ENCODE results near the gene WBP1. TPM values are rescaled to one million over a fixed set of nuclear protein-coding genes. Genes with fewer than 3 reads are reported as not detected.

WBP1 gene
- total RNA-seq, 1 donor from 2014 or later, result 31.1 TPM

DNA sequence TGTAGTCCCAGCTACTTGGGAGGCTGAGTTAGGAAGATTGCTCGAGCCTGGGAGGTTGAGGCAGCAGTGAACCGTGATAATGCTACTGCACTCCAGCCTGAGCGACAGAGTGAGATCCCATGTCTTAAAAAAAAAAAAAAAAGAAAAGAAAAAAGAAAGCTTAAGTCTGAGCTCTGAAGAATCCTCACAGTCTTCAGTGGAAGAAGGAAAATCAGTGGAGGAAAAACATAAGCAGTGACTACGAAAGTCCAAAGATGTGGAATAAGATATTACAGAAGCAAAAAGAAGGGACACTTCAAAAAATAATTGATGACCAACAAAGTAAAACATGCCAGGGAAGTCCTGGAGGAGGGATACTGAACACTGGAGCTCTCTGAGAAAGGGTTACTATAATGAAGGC is 52.0 kb downstream of the WBP1 start:
- H3K4me3 ChIP-seq (ENCODE audit: low read depth, low read length), result no peak overlapping the region
- TF ChIP-seq, protein P1, sequence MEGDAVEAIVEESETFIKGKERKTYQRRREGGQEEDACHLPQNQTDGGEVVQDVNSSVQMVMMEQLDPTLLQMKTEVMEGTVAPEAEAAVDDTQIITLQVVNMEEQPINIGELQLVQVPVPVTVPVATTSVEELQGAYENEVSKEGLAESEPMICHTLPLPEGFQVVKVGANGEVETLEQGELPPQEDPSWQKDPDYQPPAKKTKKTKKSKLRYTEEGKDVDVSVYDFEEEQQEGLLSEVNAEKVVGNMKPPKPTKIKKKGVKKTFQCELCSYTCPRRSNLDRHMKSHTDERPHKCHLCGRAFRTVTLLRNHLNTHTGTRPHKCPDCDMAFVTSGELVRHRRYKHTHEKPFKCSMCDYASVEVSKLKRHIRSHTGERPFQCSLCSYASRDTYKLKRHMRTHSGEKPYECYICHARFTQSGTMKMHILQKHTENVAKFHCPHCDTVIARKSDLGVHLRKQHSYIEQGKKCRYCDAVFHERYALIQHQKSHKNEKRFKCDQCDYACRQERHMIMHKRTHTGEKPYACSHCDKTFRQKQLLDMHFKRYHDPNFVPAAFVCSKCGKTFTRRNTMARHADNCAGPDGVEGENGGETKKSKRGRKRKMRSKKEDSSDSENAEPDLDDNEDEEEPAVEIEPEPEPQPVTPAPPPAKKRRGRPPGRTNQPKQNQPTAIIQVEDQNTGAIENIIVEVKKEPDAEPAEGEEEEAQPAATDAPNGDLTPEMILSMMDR (IDR thresholded peaks at IDR 0.05; ENCODE audit: insufficient read depth, low read length, severe bottlenecking), result no peak
- DNase-seq (ENCODE audit: low read depth) (no peak), FAIRE-seq (no peak)
- peaks cover 37% of the 10 kb centered on the region for H3K27me3 ChIP-seq (ENCODE audit: control insufficient read depth, insufficient read depth, low read length)
- H3K36me3 ChIP-seq (ENCODE audit: control insufficient read depth, insufficient read depth, low read length), result peaks cover 6% of the 10 kb centered on the region

Other genes starting within 250 kb of the WBP1 start
- under 0.01 and 0.90 TPM in 2 replicates for gene SLC4A5, start 115.0 kb upstream of the WBP1 start, total RNA-seq
- gene DCTN1, start 78.1 kb upstream of the WBP1 start, total RNA-seq, result 65.8 and 79.8 TPM in 2 replicates
- gene C2orf81, start 36.8 kb upstream of the WBP1 start, total RNA-seq, result 0.26 TPM in 2 replicates
- gene WDR54, start 36.7 kb upstream of the WBP1 start, total RNA-seq, result 26.9 and 31.6 TPM in 2 replicates
- 22.1 and 24.1 TPM in 2 replicates for gene RTKN, start 16.5 kb upstream of the WBP1 start, total RNA-seq
- 13.7 and 26.6 TPM in 2 replicates for gene INO80B, start 3.4 kb upstream of the WBP1 start, total RNA-seq
- gene MOGS, start 6.9 kb downstream of the WBP1 start, total RNA-seq, result 49.5 and 50.6 TPM in 2 replicates
- gene MRPL53, start 14.2 kb downstream of the WBP1 start, total RNA-seq, result 45.6 and 57.9 TPM in 2 replicates
- gene CCDC142, start 24.6 kb downstream of the WBP1 start, total RNA-seq, result 12.1 and 12.8 TPM in 2 replicates
- gene TTC31, start 24.6 kb downstream of the WBP1 start, total RNA-seq, result 5.8 and 6.8 TPM in 2 replicates
- 0.53 and 0.77 TPM in 2 replicates for gene LBX2, start 41.2 kb downstream of the WBP1 start, total RNA-seq
- 35.5 and 41.5 TPM in 2 replicates for gene PCGF1, start 49.3 kb downstream of the WBP1 start, total RNA-seq
- not detected in 2 replicates for gene TLX2, start 56.0 kb downstream of the WBP1 start, total RNA-seq
- gene DQX1, start 67.8 kb downstream of the WBP1 start, total RNA-seq, result 1.6 and 5.6 TPM in 2 replicates
- gene AUP1, start 71.3 kb downstream of the WBP1 start, total RNA-seq, result 176 and 198 TPM in 2 replicates
- gene HTRA2, start 71.5 kb downstream of the WBP1 start, total RNA-seq, result 29.1 and 67.7 TPM in 2 replicates
- 0.13 and 0.53 TPM in 2 replicates for gene LOXL3, start 95.5 kb downstream of the WBP1 start, total RNA-seq
- 0.51 and 1.1 TPM in 2 replicates for gene DOK1, start 96.3 kb downstream of the WBP1 start, total RNA-seq
- gene M1AP, start 189.9 kb downstream of the WBP1 start, total RNA-seq, result 0.53 and 1.0 TPM in 2 replicates
- 3.2 and 5.1 TPM in 2 replicates for gene SEMA4F, start 195.8 kb downstream of the WBP1 start, total RNA-seq